Progenitor cell of endocrine pancreas (in vitro differentiated cells): ENCODE data around the gene CELF4. TPM values are rescaled to one million over a fixed set of nuclear protein-coding genes. Genes with fewer than 3 reads are reported as not detected.
A peak's percentile ranks its signal among the peaks of the same experiment; 100 is the strongest.

Experiments
- DNase-seq: peaks from one replicate; pipeline ENCODE4 v3.0.0; 2021; ENCODE audit warnings: low spot score; ENCODE audit not compliant: unreplicated experiment
- H3K27ac Mint-ChIP-seq: 2 replicates; pipeline ENCODE4 v1.8.0; 2021; ENCODE audit warnings: mild to moderate bottlenecking, moderate library complexity, mixed read lengths
- H3K27me3 Mint-ChIP-seq: 2 replicates; pipeline ENCODE4 v1.8.0; 2021; ENCODE audit warnings: mixed read lengths
- H3K36me3 Mint-ChIP-seq: 2 replicates; pipeline ENCODE4 v1.8.0; 2022; ENCODE audit warnings: mixed read lengths; ENCODE audit not compliant: insufficient read depth
- H3K4me1 Mint-ChIP-seq: 2 replicates; pipeline ENCODE4 v1.8.0; 2021; ENCODE audit warnings: low read depth, mixed read lengths
- H3K4me3 Mint-ChIP-seq: 2 replicates; pipeline ENCODE4 v1.8.0; 2021; ENCODE audit warnings: low read depth, mild to moderate bottlenecking, moderate library complexity, mixed read lengths
- H3K9me3 Mint-ChIP-seq: 2 replicates; pipeline ENCODE4 v1.8.0; 2021; ENCODE audit warnings: low read depth, mixed read lengths
- CTCF ChIP-seq: fragments of 200-600 bp; sonication (generic); IDR thresholded peaks from one replicate; pipeline ENCODE4 v1.5.0; 2021; ENCODE audit warnings: antibody characterized with exemption, mild to moderate bottlenecking; ENCODE audit not compliant: unreplicated experiment
- total RNA-seq: library from RNA; stranded (reverse); gene quantifications from 2 replicates; pipeline ENCODE4 v1.2.1, GENCODE V29; 2021

Gene CELF4
- total RNA-seq, 1 donor from 2014 or later: 4.6 TPM

DNA sequence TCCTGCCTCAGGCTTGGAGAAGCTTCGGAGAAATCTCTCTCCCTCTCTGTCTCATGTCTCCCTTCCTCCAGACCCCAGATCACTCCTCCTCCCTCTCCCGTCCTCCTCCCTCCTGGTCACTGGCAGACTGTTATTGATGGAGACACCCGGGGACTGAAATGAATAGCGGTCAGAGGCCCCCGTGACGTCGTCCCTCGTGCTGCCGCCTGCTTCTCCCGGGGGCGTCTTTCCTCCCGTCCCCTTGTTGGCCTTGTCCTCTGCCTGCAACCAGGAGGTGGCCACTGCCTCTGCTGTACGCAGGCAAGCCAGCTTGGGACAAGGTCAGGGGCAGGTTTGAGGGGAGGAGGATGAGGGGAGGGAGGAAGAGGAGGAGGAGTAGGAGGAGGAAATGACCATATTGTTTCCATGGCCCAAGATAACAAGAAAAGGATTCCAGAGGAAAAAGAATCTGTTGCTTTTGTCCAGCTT, 78.2 kb downstream of the CELF4 start:
- Mint-ChIP-seq H3K4me1 (peaks cover 6% of the 10 kb centered on the region), H3K27ac (no peak overlapping the region), H3K9me3 (no peaks in the 10 kb centered on the region), H3K27me3 (peaks cover 75% of the 10 kb centered on the region), H3K4me3 (no peak overlapping the region), H3K36me3 (no peaks in the 10 kb centered on the region)
- no peak for TF ChIP-seq CTCF
- DNase-seq: no peak

DNA sequence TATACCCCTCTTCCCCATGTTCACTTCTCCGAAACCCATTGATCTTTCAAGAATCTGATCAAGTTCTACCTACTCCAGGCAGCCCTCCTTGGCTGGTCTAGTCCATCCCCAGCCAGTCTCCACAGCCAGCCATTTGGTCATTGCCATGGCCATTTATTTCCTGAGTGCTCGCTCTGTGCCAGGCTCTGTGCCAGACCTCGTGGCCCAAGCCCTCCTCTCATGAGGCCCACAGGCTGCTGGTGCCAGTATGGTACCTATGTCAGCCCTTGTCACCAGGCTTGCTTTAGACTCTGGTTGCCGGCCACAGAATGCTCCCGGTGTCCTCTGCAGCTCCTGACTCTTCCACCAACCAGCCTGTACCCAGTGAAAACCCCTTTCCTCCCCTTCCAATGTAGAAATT, 78.8 kb downstream of the CELF4 start:
- Mint-ChIP-seq H3K27ac (no peak overlapping the region), H3K4me1 (peaks cover 6% of the 10 kb centered on the region), H3K27me3 (peaks cover 79% of the 10 kb centered on the region), H3K4me3 (peak overlapping the region; percentile 27), H3K9me3 (no peaks in the 10 kb centered on the region), H3K36me3 (no peaks in the 10 kb centered on the region)
- no peak for TF ChIP-seq CTCF
- DNase-seq: no peak

DNA sequence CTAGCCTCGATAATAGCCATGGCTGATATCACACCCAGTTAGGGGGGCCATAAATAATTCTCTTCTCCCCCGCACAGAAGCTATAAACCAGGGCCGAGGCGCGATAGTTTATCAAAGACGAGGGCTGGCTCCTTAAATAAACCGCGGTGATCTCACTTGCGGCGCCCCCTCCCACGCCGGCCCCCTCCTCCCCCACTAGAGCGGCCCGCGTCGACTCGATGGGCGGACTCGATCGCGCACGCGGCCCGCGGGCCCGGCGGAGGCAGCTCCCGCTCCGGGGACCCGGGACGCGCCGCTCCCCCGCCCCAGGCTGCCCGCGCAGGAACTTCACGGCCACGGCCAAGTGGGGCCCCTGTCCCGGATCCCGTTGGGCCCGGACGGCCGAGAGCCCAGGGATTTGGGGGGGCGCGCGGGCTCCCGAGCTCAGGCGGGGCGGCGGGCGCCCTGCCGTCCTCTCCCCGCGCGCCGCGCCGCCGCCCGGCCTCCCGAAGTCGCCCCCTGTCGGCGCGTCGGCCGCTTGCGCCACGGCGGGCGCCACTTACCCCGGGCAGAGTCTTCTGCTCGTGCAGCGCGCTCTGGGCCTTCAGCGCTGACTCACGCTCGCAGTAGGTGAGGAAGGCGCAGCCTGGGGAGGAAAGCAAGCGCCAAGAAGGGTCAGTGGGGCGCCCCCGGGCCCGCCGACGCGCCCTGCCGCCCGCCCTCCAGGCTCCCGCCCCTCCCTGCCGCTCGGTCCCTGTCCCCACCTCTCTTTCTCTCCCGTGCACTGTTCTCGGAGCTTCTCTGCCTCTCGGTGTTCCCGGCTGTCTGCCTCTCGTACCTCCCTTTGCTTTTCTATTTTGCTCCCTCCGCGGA, 80.4 kb downstream of the CELF4 start:
- H3K4me1 Mint-ChIP-seq: peaks cover 9% of the 10 kb centered on the region
- H3K9me3 Mint-ChIP-seq: no peaks in the 10 kb centered on the region
- no peaks in the 10 kb centered on the region for H3K36me3 Mint-ChIP-seq
- DNase-seq: peak; percentile 39
- no peak overlapping the region for H3K27ac Mint-ChIP-seq
- H3K27me3 Mint-ChIP-seq: peaks cover 83% of the 10 kb centered on the region
- peak overlapping the region; percentile 47 for H3K4me3 Mint-ChIP-seq
- peak; percentile 65 for TF ChIP-seq CTCF

- Mint-ChIP-seq H3K27me3 (peaks cover 82% of the 10 kb centered on the region), H3K9me3 (no peaks in the 10 kb centered on the region), H3K27ac (no peak overlapping the region), H3K36me3 (no peaks in the 10 kb centered on the region), H3K4me1 (peaks cover 9% of the 10 kb centered on the region), H3K4me3 (peak overlapping the region; percentile 35)
- no peak for TF ChIP-seq CTCF
- DNase-seq: no peak
Observed at GRCh38 chr18:37483984-37484819, 81.4 kb downstream of the CELF4 start.

GRCh38 chr18:37483221-37483971, 82.2 kb downstream of the CELF4 start:
- no peak overlapping the region for H3K27ac Mint-ChIP-seq

More at GRCh38 chr18:37483221-37483971, 82.2 kb downstream of the CELF4 start:
- DNase-seq: peak; percentile 50
- H3K27me3 Mint-ChIP-seq: peaks cover 78% of the 10 kb centered on the region
- TF ChIP-seq CTCF: no peak
- H3K4me3 Mint-ChIP-seq: no peak overlapping the region
- H3K4me1 Mint-ChIP-seq: peaks cover 9% of the 10 kb centered on the region
- no peaks in the 10 kb centered on the region for H3K36me3 Mint-ChIP-seq
- no peaks in the 10 kb centered on the region for H3K9me3 Mint-ChIP-seq
